Gastrocnemius medialis (tissue), 4 donors: ENCODE results near the gene KATNBL1.

Experiments
- POLR2A ChIP-seq, 2 donors: fragments of 450-650 bp; IDR thresholded peaks; one replicate each; pipeline ENCODE4 v1.6.1; 2017; ENCODE audit warnings: antibody characterized with exemption in 2 of 2, mild to moderate bottlenecking in 2 of 2, moderate library complexity in 2 of 2
- TF ChIP-seq, protein P1 (sequence below), 5 experiments: fragments of 450-650 bp in 3 of 5; fragments of 200-600 bp in 2 of 5; sonication (generic) in 2 of 5; IDR thresholded peaks in 4 of 5; conservative IDR thresholded peaks in 1 of 5; 1 replicate in 4 of 5; 2 replicates in 1 of 5; pipeline ENCODE4 v1.5.1; 2016 to 2019; ENCODE audit warnings: antibody characterized with exemption in 5 of 5, mild to moderate bottlenecking in 3 of 5, moderate library complexity in 3 of 5

- TF ChIP-seq, protein P1, sequence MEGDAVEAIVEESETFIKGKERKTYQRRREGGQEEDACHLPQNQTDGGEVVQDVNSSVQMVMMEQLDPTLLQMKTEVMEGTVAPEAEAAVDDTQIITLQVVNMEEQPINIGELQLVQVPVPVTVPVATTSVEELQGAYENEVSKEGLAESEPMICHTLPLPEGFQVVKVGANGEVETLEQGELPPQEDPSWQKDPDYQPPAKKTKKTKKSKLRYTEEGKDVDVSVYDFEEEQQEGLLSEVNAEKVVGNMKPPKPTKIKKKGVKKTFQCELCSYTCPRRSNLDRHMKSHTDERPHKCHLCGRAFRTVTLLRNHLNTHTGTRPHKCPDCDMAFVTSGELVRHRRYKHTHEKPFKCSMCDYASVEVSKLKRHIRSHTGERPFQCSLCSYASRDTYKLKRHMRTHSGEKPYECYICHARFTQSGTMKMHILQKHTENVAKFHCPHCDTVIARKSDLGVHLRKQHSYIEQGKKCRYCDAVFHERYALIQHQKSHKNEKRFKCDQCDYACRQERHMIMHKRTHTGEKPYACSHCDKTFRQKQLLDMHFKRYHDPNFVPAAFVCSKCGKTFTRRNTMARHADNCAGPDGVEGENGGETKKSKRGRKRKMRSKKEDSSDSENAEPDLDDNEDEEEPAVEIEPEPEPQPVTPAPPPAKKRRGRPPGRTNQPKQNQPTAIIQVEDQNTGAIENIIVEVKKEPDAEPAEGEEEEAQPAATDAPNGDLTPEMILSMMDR (IDR thresholded peaks at IDR 0.05 in 4 of 5, conservative IDR thresholded peaks at IDR 0.05 in 1 of 5): no peak
- no peak for TF ChIP-seq POLR2A (IDR thresholded peaks at IDR 0.05)
Observed at GRCh38 chr15:34223904-34224596, 14.2 kb upstream of the KATNBL1 start.
